Upper lobe of left lung (tissue), 4 donors: Measurements from ENCODE around the gene RGSL1.

Experiments
- EP300 ChIP-seq, 4 donors: sonication (generic); formaldehyde crosslinking; IDR thresholded peaks; one replicate each; pipeline ENCODE4 v1.5.1; 2017; ENCODE audit warnings: antibody characterized with exemption in 4 of 4, control low read depth in 2 of 4
- POLR2A ChIP-seq, 4 donors: fragments of 450-650 bp; IDR thresholded peaks; one replicate each; pipeline ENCODE4 v1.5.1; 2016 to 2017; ENCODE audit warnings: antibody characterized with exemption in 4 of 4, mild to moderate bottlenecking in 2 of 4
- POLR2AphosphoS5 ChIP-seq, 2 donors: sonication (generic); formaldehyde crosslinking; IDR thresholded peaks; one replicate each; pipeline ENCODE4 v1.5.1; 2017; ENCODE audit warnings: antibody characterized with exemption in 2 of 2
- TF ChIP-seq, protein P1 (sequence below), 6 experiments: fragments of 450-650 bp in 4 of 6; fragments of 200-600 bp in 2 of 6; sonication (generic) in 2 of 6; IDR thresholded peaks; one replicate each; pipeline ENCODE4 v1.5.1; 2016 to 2019; ENCODE audit warnings: antibody characterized with exemption in 6 of 6

DNA sequence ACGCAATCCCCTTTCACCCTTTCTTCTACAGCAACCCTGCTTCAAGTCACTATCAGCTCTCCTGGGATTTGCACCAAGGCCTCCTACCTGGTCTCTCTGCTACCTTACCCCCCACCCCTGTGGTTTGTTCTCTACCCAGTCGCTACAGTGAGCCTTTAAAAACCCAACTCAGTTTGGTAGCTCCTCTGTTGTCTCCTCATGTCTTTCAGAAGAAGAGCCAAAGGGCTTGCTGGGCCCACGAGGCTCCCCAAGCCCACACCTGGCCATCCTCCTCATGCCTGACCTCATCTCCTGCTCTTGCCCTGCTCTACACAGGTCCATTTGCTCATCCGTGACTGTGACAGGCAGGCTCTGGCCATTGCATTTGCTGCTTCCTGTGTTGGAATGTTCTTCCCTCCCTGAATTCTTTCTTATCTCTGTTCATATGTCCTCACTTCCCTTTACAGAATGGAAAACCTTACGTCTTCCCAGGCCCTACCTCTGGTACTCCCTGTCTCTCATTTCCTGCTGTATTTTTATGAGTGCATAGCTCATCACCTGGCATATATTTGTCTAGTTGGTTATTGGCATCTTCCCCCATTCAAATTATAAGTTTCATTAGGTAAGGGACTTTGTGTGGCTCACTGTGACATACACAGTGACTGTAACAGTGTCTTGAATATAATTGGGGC is 150.9 kb downstream of the RGSL1 start:
- TF ChIP-seq EP300 (IDR thresholded peaks at IDR 0.05) = no peak
- TF ChIP-seq, protein P1, sequence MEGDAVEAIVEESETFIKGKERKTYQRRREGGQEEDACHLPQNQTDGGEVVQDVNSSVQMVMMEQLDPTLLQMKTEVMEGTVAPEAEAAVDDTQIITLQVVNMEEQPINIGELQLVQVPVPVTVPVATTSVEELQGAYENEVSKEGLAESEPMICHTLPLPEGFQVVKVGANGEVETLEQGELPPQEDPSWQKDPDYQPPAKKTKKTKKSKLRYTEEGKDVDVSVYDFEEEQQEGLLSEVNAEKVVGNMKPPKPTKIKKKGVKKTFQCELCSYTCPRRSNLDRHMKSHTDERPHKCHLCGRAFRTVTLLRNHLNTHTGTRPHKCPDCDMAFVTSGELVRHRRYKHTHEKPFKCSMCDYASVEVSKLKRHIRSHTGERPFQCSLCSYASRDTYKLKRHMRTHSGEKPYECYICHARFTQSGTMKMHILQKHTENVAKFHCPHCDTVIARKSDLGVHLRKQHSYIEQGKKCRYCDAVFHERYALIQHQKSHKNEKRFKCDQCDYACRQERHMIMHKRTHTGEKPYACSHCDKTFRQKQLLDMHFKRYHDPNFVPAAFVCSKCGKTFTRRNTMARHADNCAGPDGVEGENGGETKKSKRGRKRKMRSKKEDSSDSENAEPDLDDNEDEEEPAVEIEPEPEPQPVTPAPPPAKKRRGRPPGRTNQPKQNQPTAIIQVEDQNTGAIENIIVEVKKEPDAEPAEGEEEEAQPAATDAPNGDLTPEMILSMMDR (IDR thresholded peaks at IDR 0.05) = no peak
- TF ChIP-seq POLR2A (IDR thresholded peaks at IDR 0.05) = no peak
- no peak for TF ChIP-seq POLR2AphosphoS5 (IDR thresholded peaks at IDR 0.05)
